Psoas muscle (tissue), 8 donors: Measurements from ENCODE around the gene STX18. TPM values are rescaled to one million over a fixed set of nuclear protein-coding genes. Genes with fewer than 3 reads are reported as not detected.

ENCODE experiments used
- ATAC-seq, 4 donors: fragments of 200-7000 bp; cut with Tn5 transposase; one replicate each; pipeline ENCODE4 v1.9.1; 2020; ENCODE audit warnings: moderate library complexity in 3 of 4, mild to moderate bottlenecking in 2 of 4
- DNase-seq, 2 donors: peaks; one replicate each; pipeline ENCODE4 v3.0.0-alpha.2; 2020
- H3K27ac ChIP-seq: fragments of 200-600 bp; one replicate; pipeline ENCODE4 v1.8.0; 2022
- H3K27me3 ChIP-seq, 3 donors: fragments of 200-600 bp in 1 of 3; one replicate each; pipeline versions ENCODE4 v1.6.1 to v1.8.0; 2013 to 2022; ENCODE audit warnings: low read length in 2 of 3, mild to moderate bottlenecking in 2 of 3, moderate library complexity in 1 of 3; ENCODE audit not compliant: insufficient read depth in 3 of 3
- H3K36me3 ChIP-seq, 2 donors: fragments of 200-600 bp in 1 of 2; one replicate each; pipeline versions ENCODE4 v1.6.1 to v1.8.0; 2013 to 2022; ENCODE audit warnings: low read depth in 1 of 2, mild to moderate bottlenecking in 1 of 2, moderate library complexity in 1 of 2; ENCODE audit not compliant: insufficient read depth in 1 of 2
- H3K4me1 ChIP-seq: fragments of 200-600 bp; one replicate; pipeline ENCODE4 v1.8.0; 2022
- H3K4me3 ChIP-seq: fragments of 200-600 bp; one replicate; pipeline ENCODE4 v1.8.0; 2022; ENCODE audit warnings: mild to moderate bottlenecking
- H3K9me3 ChIP-seq: fragments of 200-600 bp; one replicate; pipeline ENCODE4 v1.8.0; 2022
- WGBS, 3 donors: extraction: QIAGEN DNeasy Blood & Tissue Kit; methylation state at CpG; one replicate each; pipeline versions ENCODE4 v1.1.6 to v1.1.7; 2013; 5-methylcytosine and 5-hydroxymethylcytosine counted together
- intact Hi-C, 2 donors: fragments of 100-400 bp; cut with DNase I; formaldehyde crosslinking; loops; one replicate each; pipeline versions ENCODE4 v1.11.0 to v1.14.2; 2022
- polyA plus RNA-seq, 3 donors: library from polyadenylated mRNA; stranded (reverse); fragments of 200-250 nt; gene quantifications; one replicate each; pipeline ENCODE4 v1.2.3, GENCODE V29; 2013
- total RNA-seq, 4 donors: library from RNA; stranded (reverse); fragmentation: NEBNext Ultra II Directional in 2 of 4; extraction: Animal tissue kit (Norgen Biotek cat#: 25700) in 2 of 4; gene quantifications; one replicate each; pipeline versions ENCODE4 v1.2.1 to v1.2.4, GENCODE V29; 2021 to 2023
- TF ChIP-seq, protein P1 (sequence below): fragments of 200-600 bp; IDR thresholded peaks from one replicate; pipeline ENCODE4 v1.8.0; 2022; ENCODE audit warnings: antibody characterized with exemption
- donor health status: healthy with polysubstance abuse.
- donor health status: DM: no; HTN: no; CAD: no; lungs with moderate emphysema.
- donor health status: Bipolar disorder and iron deficiency.
- donor health status: healthy.
- donor health status: DM: yes; HTN: yes; CAD: no.
- donor health status: DM: no; HTN: no; CAD: no.
- donor health status: DM: no; HTN: no; CAD: no.
- donor health status: DM: yes; HTN: yes; CAD: no.

Gene STX18
- total and polyA plus RNA-seq, 7 donors, result 12.1 to 29.7 (median 21.1) TPM

DNA sequence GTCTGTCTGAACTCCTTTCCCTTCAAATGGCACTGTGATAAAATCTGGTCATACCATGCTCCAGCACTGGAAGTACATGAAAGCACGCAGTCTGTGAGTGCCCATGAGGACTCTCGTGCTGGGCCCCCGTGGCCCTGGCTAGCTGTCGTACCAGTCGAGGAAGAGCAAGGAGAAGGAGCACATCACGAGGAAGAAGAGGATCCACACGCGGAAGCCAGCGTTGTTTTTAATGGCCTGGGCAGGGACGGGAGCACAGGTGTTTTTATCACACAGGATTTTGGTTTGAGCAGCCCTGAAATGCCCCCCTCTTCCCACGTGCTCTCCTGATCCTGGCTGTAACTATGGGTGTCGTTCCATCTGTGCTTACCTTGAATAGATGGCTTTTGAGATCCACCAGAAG lies 122.0 kb downstream of the STX18 start:
- Histone ChIP-seq H3K27me3 (no peaks in the 10 kb centered on the region), H3K27ac (no peak overlapping the region), H3K36me3 (peaks cover 0 to 74% of the 10 kb centered on the region in 2 donors), H3K9me3 (no peaks in the 10 kb centered on the region), H3K4me3 (no peak overlapping the region), H3K4me1 (no peaks in the 10 kb centered on the region)
- no peak for ATAC-seq
- no peak for DNase-seq
- TF ChIP-seq, protein P1, sequence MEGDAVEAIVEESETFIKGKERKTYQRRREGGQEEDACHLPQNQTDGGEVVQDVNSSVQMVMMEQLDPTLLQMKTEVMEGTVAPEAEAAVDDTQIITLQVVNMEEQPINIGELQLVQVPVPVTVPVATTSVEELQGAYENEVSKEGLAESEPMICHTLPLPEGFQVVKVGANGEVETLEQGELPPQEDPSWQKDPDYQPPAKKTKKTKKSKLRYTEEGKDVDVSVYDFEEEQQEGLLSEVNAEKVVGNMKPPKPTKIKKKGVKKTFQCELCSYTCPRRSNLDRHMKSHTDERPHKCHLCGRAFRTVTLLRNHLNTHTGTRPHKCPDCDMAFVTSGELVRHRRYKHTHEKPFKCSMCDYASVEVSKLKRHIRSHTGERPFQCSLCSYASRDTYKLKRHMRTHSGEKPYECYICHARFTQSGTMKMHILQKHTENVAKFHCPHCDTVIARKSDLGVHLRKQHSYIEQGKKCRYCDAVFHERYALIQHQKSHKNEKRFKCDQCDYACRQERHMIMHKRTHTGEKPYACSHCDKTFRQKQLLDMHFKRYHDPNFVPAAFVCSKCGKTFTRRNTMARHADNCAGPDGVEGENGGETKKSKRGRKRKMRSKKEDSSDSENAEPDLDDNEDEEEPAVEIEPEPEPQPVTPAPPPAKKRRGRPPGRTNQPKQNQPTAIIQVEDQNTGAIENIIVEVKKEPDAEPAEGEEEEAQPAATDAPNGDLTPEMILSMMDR, result no peak
- intact Hi-C loops, result no loop called here
- 90 to 97% (median 94%) methylated on average over 12 of the region's 12 CpGs for WGBS, 3 donors

DNA sequence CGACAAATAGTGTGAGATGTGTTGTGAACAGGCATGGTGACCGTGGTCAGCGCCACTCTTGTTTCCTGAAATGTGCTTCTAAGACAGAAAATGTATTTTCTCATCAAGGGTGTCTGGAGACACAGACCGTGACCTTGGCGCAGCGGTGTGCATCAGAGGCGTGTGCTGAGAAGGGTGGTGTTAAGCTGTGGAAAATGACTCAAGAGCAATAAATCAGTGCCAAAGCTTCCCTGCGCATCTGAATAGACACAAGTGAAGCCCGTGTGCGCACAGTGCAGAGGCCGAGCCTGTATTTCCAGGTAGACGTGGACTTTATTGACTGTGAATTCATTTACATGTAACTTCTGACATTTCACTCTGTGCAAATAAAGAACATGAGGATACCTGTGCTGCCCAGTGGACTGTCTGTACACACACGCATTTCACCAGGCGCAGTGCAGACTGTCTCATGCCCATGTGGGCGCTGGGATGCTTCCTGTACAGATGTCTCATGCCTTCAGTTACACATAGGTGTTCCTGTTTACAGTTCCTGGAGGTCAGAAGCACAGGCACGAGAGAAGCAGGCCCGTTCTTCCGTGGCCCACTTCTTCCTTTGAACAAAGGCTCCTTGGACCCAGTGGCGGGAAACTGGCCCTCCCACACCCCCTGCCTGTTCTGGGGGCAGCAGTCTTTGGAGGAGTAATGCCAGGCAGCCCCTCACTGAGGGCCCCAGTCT lies 123.0 kb downstream of the STX18 start:
- H3K27me3 ChIP-seq, result no peaks in the 10 kb centered on the region
- H3K9me3 ChIP-seq, result no peaks in the 10 kb centered on the region
- WGBS, 3 donors, result 89 to 90% (median 90%) methylated on average over 19 of the region's 19 CpGs
- H3K4me3 ChIP-seq, result no peak overlapping the region
- DNase-seq (no peak), ATAC-seq (no peak)
- H3K36me3 ChIP-seq, result peaks cover 0 to 63% of the 10 kb centered on the region in 2 donors
- TF ChIP-seq, protein P1, result no peak
- intact Hi-C loops, result no loop called here
- H3K4me1 ChIP-seq, result no peaks in the 10 kb centered on the region
- no peak overlapping the region for H3K27ac ChIP-seq

DNA sequence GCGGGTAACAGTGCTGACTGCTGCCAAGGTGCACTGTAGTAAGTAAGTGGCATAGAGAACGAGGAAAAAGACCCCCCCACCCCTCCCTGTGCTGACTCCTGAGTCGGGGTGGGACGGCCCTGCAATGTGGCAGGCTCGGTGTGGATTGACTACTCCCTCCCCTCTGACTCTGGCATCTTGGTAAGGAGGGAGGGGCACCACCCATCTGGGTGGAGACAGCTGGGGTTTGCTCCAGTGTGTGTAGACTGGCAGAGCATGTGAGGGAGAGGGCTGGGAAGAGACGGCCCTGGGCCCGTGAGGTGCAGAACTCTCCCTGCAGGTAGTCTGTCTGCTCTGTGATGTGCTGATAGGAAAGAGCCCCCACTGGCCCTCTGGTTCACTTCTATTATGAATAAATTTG lies 124.0 kb downstream of the STX18 start:
- no peak for DNase-seq
- no peak for ATAC-seq
- no peak overlapping the region for H3K4me3 ChIP-seq
- TF ChIP-seq, protein P1, result no peak
- no peaks in the 10 kb centered on the region for H3K9me3 ChIP-seq
- H3K27me3 ChIP-seq, result no peaks in the 10 kb centered on the region
- H3K27ac ChIP-seq, result no peak overlapping the region
- peaks cover 0 to 54% of the 10 kb centered on the region in 2 donors for H3K36me3 ChIP-seq
- intact Hi-C loops, result no loop called here
- 65 to 68% (median 68%) methylated on average over 7 of the region's 7 CpGs for WGBS, 3 donors
- H3K4me1 ChIP-seq, result no peaks in the 10 kb centered on the region

DNA sequence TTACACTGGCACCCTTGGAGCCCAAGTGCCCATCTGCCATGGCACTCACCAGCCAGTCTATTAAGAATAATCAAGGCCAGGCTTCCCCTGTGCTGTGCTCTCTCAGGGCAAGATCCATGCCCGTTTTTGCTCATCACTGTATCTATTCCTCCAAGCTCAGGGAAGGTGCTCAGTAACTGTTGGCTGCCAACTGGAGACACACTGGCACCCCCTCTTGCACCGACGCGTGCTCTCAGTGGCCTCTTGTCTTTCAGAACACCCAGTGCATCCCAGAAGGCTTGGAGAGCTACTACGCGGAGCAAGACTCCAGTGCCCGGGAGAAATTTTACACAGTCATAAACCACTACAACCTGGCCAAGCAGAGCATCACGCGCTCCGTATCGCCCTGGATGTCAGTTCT lies 124.9 kb downstream of the STX18 start:
- intact Hi-C loops, result no loop called here
- H3K4me1 ChIP-seq, result no peaks in the 10 kb centered on the region
- ATAC-seq (no peak), DNase-seq (no peak)
- H3K27ac ChIP-seq, result no peak overlapping the region
- no peaks in the 10 kb centered on the region for H3K27me3 ChIP-seq
- no peak overlapping the region for H3K4me3 ChIP-seq
- peaks cover 0 to 46% of the 10 kb centered on the region in 2 donors for H3K36me3 ChIP-seq
- WGBS, 3 donors, result 92 to 93% (median 93%) methylated on average over 11 of the region's 11 CpGs
- TF ChIP-seq, protein P1, result no peak
- H3K9me3 ChIP-seq, result no peaks in the 10 kb centered on the region
